Measurements from ENCODE around the gene ADAM23.
"Not testable (repeated sequence)": the region's sequence is repeated elsewhere in the genome, so short reads cannot be mapped to it uniquely, and the experiment has no call there.

Gene ADAM23, protein sequence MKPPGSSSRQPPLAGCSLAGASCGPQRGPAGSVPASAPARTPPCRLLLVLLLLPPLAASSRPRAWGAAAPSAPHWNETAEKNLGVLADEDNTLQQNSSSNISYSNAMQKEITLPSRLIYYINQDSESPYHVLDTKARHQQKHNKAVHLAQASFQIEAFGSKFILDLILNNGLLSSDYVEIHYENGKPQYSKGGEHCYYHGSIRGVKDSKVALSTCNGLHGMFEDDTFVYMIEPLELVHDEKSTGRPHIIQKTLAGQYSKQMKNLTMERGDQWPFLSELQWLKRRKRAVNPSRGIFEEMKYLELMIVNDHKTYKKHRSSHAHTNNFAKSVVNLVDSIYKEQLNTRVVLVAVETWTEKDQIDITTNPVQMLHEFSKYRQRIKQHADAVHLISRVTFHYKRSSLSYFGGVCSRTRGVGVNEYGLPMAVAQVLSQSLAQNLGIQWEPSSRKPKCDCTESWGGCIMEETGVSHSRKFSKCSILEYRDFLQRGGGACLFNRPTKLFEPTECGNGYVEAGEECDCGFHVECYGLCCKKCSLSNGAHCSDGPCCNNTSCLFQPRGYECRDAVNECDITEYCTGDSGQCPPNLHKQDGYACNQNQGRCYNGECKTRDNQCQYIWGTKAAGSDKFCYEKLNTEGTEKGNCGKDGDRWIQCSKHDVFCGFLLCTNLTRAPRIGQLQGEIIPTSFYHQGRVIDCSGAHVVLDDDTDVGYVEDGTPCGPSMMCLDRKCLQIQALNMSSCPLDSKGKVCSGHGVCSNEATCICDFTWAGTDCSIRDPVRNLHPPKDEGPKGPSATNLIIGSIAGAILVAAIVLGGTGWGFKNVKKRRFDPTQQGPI

DNA sequence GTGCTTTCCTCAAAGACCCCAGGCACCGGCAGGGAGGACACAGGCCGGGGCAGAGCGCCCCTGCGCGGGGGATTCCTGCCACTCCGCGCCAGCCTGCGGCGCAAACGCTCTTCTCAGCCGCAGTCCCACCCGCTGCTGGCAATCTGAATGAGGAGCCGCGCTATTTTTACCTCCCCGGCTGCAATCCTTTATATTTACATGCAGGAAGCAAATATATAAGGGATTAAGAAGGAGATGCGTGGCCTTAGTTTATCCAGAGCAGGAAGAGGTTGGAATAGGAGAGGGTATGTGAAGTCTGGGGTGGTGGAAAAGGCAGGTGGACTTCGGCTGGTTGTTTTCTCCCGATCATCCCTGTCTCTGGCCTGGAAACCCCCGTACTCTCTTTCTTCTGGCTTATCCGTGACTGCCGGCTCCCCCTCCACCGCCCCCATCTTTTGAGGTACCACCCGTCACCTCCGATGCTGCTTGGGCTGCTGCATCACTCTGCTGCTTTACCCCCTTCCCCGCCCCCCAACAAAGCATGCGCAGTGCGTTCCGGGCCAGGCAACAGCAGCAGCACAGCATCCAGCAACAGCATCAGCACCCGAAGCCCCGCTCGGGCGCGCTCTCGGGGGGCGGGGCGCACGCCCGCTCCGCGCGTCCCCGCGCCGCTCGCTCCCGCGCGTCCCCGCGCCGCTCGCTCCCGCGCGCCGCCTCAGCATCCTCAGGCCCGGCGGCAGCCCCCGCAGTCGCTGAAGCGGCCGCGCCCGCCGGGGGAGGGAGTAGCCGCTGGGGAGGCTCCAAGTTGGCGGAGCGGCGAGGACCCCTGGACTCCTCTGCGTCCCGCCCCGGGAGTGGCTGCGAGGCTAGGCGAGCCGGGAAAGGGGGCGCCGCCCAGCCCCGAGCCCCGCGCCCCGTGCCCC is at the start of gene ADAM23:
Gene ADAM23 (plus strand): TSS at position 700 of the 902 bp plus-strand sequence. CDS start 335 bp downstream, outside the sequence.
- peak; percentile 67 for DNase-seq

DNA sequence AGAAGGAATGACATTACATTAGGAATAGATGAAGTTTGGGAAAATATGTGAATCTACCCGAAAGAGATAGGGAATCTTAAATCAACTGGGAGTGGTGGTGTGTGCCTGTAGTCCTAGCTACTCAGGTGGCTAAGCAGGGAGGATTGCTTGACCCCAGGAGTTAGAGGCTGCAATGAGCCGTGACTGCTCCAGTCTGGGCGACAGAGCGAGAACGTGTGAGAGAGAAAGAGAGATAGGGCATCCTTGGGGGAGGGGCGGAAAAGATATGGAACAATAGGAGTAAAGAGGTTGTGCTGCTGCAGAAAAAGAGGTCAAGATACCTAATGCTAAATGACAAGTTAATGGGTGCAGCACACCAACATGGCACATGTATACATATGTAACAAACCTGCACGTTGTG is 47.1 kb upstream of the ADAM23 start:
- no peak for DNase-seq

DNA sequence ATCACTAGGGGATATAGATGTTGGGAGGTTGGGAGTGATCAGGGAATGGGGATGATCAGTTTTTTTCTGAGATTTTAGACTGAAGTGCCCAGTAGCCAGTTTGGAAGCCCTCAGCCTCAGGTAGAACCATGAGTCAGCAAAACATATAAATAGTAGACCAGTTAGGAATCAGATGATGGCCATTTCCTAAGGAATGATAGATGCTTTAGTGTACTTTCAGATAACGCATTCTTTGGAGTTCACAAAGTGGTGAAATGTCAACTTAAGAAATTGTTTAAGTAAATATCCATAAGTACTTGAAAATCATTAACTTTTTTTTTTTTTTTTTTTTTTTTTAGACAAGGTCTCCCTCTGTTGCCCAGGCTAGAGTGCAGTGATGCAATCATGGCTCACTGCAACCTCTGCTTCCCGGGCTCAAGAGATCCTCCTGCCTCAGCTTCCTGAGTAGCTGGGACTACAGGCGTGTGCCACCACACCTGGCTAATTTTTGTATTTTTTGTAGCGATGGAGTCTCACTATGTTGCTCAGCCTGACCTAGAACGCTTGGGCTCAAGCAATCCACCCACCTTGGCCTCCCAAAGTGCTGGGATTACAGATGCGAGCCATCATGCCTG is 40.3 kb upstream of the ADAM23 start:
- not testable (repeated sequence) for DNase-seq

DNA sequence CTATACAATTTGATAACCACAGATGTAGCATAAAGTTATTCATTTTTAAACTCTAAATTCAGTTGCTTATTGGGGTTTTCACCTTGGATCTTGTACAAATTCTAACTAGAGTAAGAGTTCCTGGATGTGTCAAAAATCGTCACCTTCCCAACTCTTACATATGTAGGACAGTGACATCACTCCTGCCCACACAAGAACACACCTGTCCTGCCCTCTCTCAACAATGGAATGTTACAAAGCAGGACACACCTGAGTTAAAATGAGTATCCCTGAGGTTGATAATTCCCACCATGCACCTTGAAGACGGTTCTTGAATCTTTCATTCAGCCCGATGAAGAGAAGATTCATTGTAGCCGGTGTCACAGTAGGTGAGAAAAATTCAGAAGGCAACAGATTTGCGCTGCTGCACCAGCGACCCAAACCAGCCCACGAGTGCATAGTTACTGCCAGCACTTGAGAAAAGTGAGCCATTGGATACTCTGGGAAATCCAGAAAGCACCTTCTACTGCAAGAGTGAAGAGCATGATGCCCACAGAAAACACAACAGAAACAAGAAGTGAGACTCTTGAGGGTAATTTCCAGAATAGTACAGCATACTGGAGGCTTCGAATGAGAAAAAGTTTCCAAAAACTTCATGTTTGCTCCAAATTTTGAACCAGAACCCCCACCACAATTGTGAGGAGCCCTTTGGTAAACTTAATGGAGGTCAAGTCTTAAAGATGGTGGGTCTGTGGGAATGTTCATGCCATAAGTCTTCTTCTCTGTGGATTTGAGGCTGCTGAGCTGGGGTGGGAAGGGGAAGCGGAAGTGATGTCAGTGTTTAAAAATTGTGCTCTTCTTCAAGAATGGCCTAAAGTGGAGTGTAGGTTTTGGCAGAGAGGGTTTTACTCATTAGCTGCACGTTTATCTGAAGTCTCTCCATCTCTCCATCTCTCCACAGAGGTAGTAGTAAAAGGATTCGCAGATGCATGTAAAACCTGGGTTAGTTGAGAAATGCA is 34.7 kb upstream of the ADAM23 start:
- no peak for DNase-seq

DNA sequence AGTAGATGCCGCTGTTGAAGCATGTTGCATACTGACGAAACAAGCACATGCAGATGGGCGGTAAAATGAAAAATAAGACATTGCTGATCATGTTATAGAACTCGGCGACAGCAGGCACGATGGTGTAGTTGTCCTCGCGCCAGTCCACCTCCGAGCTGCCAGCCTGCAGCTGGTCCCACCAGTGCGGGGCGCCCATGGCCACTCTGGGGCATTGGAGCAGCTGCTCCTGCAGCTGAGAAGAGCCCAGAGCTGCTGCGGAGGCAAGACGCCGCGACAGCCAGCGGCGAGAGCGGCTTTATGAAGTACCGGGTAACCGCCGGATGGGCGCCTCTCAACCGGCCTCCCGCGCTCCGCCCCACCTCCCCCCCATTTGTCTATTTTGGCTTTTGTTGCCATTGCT is 32.6 kb upstream of the ADAM23 start:
- no peak for DNase-seq

DNA sequence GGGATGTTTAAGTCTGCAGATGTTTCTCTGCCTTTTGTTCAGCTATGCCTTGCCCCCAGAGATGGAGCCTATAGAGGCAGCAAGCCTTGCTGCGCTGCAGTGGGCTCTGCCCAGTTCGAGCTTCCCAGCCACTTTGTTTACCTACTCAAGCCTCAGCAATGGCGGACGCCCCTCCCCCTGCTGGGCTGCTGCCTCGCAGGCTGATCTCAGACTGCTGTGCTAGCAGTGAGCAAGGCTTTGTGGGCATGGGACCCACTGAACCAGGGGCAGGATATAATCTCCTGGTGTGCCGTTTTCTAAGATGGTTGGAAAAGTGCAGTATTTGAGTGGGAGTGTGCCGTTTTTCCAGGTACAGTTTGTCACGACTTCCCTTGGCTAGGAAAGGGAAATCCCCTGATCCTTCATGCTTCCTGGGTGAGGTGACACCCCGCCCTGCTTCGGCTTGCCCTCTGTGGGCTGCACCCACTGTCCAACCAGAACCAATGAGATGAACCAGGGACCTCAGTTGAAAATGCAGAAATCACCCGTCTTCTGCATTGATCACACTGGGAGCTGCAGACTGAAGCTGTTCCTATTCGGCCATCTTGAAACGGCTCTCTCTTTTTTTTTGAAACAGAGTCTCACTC is 27.6 kb upstream of the ADAM23 start:
- no peak for DNase-seq

DNA sequence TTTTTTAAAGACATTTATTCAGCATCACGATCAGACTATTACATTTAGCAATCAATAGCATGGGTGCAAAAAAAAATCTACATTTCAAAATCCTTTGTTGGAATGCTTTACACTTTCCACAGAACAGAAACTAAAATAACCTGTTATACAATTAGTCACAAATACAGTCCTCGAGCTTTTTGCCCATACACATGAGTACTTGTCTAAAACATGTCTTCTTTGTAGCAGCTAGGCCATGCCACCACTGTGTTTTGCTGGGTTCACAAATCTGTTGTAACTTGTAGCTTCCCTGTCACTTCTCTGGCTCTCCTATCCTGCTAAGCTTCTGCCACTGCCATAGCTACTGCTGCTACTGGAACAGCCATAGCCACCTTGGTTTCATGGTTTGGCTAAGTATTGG is 24.4 kb upstream of the ADAM23 start:
- no peak for DNase-seq

DNA sequence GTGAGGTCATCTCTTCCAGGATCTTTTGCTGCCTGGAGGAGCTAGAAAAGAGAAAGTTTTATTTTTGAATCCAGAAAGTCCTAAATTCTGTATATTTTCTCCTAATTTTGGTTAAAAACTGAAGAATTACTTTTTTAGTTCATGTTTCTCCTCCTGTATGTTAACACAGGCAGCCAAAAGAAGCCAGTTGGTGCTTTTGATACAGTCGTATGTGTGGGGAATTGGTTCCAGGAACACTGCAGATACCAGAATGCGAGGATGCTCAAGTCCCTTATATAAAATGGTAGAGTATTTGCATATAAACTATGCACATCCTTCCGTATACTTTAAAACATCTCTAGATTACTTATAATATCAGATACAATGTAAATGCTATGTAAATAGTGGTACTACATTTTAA is 22.6 kb upstream of the ADAM23 start:
- no peak for DNase-seq

DNA sequence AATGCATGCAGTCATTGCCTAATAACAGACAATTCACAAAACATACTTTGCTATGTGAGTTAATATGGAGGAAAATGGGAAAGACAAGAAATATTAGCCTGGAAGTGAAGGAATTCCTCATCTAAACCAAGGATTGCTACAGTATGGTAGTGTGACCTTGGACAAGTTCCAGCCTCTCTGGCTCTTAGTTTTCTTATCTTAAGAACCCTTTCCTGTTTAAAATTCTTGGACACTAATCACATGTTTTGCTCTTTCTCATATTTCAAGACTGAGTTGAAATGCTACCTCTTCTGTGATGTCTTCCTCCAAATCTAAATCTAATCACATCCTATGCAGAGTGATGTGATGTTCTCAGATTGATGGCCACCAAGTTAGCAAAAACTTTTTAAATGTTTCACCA is 20.8 kb upstream of the ADAM23 start:
- no peak for DNase-seq

DNA sequence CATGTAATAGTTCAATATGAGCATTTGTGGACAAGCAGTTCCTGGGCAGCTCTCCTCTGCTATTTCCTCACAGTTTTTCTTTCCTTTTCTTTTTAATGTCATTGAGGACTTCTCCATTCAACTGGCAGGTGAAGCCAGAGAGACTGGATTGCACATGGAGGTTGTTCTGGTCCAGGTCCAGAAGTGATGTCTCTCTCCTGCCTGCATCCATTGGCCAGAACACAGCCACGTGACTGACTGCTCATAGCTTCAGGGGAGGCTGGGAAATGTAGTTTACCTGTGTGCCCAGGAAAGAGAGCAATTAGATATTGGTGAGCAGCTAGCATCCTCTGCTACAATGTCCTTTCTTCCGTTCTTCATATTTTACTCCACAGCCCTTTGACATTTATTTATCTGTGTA is 20.2 kb upstream of the ADAM23 start:
- no peak for DNase-seq

DNA sequence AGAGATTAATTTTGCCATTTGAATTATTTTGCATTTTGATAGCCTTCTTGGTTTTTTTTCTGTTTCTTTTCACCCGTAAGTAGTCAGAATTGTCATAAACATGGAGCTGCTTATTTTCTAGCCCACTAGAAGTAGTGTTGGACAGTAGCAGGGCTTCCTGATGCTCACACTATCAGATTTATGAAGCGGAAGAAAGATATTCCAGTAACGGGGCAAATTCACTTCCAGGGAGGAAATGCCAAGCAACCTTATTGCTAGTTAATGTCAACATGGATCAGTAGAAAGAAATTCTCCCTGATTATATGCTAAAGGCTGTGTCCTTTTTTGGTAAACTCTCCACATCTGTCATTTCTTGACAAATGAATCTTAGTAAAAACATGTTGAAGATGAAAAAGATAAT is 19.2 kb upstream of the ADAM23 start:
- no peak for DNase-seq

DNA sequence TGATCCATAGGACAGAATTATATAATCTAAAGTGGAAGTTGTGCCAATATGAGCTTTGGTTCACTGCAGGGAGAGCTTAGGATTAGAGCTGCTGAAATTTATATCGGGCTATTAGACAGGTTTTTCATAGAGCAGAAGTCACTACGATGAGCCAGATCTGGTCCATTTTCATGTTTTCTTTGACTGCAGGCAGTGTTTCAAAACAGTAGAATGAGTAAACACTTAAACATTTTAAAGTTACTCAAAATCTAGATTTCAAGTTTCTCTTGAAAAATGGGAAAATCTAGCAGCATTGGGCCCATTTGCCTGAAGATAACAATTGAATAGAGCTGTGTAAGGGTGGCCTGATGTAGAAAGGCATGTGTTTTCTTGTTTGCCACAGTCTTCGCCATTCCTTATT is 14.5 kb upstream of the ADAM23 start:
- no peak for DNase-seq

DNA sequence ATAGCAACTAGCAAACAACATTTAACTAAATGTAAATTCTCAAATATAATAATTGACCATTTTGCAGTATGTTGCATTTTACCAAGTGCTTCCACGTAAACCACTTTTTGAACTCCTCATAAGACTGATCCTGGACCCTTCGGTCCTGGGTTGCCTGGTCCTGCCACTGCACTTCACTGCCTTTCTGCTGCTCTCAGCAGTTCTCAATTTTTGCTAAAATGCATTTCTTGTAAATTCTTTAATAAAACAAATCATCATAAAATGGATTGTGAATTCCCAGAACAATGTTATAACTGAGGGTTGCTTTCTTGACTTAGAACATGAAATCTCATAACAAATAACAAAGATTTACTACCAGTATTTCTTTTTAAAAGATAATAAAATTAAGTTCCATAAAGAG is 12.9 kb upstream of the ADAM23 start:
- DNase-seq = no peak

DNA sequence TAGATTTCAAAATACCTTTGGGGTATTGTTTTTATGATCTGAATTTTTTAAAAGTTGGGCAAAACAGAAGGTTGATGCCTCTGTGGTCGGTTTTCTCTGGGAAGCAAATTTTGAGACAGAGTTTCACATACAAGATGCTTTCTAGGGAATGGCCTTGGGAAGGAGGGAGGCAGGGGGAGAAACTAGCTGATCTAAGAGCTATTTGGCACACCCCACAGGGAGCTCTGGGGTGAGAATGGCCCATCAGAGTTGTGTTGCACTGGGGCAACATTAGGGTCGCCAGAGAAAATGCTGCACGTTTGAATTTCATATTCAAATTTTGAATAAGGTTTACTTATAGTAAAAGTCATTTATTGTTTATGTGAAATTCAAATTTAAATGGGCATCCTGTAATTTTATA is 11.9 kb upstream of the ADAM23 start:
- DNase-seq = no peak

DNA sequence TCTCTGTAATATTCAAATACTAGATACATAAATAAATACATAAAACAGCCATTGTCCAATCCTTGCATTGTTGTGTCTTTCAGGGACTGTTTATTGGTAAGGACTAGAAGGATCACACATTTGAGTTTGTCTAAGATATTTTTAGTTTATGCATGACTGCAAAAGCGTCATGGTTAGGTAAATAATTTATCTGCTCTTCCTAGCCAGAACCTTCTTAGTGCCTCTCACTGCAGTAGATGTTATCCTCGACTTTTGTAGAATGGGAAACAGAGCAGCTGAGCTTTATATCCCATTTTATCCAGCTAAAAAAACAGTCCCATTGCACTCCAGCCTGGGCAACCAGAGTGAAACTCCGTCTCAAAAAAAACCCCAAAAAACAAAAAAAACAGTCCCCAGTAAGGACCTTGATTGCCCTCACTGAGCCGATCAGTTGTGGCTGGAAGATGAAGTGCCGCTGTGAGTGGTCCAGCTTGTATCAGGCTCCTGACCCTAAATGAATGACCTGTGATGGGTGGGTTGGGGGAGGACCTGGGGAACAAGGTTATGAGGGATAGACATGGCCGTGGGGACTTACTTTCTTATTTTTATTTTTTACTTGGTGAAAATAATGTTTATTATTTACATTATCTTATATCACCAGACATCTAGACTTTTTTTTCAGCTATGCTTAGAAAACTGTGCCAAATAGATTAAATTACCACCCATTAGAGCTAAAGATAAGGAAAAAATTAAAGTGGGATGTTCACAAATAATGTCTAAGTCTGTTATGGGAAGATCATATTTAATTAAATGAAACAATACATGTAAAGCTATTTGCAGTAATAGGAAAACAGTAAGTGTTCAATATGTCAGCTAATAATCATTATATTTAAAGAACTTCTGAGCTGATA is 10.9 kb upstream of the ADAM23 start:
- DNase-seq = no peak

DNA sequence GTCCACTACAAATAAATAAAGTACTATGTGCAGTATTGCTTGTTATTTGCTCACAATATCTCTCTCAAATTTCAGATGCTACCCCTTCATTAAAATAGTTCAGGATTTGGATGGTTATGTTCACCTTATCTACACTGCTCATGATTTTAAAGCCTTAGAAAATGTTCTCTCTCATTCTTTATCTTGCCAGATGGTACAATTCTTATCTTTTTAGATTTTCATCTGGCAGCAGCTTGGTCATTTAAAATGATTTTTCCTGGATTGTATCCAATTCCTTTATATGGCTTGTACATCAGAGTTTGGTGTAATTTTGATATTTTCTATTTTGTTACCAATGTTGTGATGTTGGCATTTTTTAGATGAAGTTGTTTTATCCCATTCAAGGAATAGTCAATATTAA is 10.1 kb upstream of the ADAM23 start:
- no peak for DNase-seq

DNA sequence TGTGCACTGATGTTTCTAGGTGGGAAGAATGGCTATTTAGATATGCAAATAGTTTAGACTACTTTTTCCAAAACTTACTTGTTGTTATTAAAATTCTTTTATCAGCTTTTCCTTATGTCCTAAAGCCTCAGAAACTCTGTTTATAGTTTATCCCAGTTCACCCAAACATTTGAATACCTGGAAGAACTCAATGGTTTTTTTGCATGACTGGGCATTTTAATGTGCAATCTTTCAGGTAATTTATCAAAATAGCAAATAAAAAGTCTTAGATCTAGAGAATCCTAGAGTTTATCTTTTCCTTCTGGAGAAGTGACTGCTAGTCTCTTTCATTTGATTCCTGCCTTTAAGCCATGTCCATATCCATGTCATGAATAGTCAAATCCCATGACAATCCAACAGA is 9.6 kb upstream of the ADAM23 start:
- DNase-seq = no peak

DNA sequence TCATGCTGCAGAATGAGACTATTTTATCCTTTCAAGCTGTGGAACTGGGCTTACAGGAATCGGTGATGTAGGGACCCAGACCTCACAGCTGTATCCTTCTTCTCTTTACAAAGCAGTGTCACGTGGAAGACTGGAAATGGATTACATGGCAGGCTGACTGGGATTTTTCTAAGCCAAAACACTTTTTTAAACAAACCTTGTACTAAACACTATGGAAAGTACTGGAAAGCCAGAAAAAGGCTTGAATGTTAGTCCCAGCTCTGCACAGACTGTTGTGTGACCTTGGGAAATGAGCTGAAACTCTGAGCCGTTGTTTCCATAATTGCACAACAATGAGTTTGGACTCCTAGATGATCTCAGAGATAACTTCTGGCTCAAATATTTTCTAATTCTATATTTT is 7.6 kb upstream of the ADAM23 start:
- no peak for DNase-seq

DNA sequence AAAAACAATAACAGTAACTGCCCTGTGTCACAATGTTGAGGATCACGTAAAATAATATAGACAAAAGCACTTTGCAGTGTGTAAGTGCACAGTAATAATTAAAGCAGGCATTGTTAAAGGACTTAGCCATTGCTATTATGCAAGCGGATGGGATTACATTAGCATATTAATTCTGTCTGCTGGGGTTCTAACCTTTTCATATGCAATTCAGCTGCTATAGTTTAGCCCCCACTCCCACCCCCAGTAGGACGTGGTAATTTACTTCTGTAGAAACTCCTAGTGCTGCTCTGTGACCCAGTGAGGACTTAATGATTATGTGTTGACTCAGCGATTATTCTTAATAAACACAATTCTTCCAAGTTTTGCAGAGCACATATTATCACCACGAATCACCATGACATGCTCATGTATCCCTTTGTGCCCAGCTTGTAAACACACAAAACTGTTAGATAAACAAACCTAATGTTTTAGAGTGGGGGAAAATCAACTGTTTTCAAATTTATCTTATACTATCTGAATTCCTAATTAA is 5.1 kb upstream of the ADAM23 start:
- no peak for DNase-seq

DNA sequence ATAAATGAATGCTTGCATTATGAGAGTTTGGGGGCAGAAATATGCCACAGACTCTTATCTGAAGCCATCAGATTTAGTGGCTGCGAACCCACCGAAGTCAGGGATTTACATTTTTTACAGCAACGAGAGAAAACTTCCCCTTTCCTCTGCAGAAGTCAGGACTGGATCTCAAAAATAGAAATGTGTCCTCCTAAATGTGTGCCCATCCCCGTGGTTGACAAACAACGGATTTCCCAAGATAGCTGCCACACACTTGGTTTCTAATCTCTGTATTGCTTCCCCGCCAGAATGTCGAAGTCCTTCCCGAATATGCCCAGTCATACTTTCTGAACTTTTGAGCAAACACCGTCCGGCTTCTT is 879 bp upstream of the ADAM23 start:
- DNase-seq = no peak

Data from NCI-H1694 (cell line).